Stimulated activated CD8-positive, alpha-beta memory T cell treated with anti-CD3 and anti-CD28 coated beads, Interleukin-15, amount 100 ng/mL, for 4 hours (primary cell): ENCODE results near the gene RBM44.

Experiments used
- DNase-seq, 2 donors: peaks; one replicate each; pipeline ENCODE4 v3.0.0-alpha.2; 2020; ENCODE audit warnings: low read depth in 2 of 2

RBM44 gene

DNA sequence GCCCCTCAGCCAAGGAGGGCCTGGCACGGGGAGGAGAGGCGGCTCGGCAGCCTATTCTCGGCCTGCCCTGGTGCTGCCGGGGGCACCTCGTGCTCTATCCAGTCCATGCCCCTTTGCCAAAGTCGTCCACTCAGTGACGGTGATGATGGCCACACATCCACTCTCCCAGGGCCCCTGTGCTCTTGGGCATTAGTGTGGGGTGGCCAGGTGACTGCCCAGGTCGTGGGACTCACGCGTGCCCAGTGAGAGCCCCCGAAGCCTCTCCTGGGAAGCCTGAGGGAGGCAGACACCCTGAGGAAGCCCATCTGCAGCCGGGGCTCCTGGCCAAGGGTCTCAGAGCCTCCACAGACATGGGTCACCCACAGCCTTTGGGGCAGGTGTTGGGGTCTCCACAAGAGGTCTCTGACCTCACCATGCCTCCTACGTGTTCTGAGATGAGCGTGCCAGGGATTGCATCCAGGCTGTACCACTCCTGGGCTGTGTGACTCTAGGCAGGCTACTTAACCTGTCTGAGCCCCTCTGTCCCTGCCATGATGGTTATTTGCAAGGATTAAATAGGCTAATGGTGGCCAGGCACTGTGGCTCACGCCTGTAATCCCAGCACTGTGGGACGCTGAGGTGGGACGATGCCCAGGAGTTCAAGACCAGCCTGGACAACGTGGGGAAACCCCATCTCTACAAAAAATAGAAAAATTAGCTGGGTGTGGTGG is 73.8 kb downstream of the RBM44 start:
- no peak for DNase-seq

DNA sequence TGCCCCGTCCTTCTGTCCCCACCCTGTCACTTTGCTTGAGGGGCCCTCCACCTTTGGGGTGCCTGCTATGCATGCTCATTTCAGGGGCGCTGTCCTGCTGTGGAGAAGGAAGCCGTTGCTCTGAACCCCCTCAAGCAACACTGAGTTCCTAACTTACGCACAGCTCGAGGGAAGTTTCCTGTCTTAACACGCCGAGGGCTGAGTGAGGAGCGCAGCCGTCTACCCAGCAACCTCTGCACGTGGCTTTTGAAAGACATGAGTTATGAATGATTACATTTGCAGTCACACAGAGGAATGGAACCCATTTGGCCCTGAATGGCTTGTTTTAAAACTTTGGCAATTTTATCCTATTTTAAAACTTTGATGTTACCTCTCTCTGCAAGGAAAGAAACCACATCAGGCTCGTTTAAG is 74.8 kb downstream of the RBM44 start:
- DNase-seq = no peak

DNA sequence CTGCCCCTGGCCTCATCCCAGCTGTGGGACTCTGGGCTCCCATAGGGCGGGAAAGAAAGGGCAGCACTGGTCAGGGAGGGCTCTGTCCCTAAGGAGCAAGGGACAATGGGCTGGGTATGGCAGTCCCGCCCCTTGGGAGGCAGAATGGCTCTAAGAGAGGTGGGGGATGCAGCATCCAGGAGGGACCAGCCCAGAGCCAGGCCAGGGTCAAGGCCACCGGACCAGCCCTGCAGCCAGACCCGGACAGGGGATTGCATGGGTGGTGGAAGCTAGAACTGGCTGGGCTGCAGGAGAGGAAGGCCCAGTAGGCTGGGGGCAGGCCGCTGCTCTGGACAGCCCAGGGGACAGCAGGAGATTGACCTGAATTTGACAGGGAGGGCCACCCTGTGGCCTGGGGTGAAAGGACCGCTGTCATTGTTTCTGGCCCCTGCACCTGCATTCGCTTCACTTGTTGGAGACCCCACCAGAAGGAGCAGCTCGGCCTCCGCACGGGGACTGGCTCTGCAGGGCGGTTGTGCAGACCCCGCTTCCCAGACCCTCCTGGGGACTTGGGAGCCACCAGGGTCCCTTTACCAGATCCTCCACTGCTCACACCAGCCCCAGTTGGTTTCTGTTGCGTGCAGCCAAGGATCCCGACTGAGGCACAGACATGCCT is 75.4 kb downstream of the RBM44 start:
- DNase-seq = no peak

DNA sequence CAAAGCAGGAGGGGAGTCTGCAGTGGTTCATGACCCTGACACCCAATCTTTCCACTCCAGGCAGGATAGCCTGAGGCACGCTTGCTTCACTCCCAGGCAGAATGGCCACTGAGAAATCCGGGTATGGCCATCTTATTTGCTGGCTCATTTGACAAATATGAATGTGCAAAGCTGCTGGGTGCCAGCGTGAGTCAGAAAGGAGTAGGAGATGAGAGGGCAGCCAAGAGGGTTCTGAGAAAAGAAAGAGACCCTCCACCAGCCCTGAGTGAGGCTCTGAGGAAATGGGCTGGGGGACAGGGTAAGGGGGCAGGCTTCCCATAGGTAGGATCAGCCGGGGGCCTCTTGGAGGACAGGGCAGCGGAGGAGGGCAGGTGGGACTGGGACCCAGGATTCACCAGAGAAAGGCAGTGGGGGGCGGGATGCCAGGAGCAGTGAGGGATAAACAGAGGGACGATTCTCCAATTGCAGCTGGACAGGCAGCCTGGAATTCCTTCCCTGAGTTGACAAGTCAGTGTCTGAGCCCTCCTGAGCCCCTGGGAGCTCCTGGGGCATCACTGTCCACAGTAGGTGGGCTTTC is 76.1 kb downstream of the RBM44 start:
- DNase-seq = no peak

DNA sequence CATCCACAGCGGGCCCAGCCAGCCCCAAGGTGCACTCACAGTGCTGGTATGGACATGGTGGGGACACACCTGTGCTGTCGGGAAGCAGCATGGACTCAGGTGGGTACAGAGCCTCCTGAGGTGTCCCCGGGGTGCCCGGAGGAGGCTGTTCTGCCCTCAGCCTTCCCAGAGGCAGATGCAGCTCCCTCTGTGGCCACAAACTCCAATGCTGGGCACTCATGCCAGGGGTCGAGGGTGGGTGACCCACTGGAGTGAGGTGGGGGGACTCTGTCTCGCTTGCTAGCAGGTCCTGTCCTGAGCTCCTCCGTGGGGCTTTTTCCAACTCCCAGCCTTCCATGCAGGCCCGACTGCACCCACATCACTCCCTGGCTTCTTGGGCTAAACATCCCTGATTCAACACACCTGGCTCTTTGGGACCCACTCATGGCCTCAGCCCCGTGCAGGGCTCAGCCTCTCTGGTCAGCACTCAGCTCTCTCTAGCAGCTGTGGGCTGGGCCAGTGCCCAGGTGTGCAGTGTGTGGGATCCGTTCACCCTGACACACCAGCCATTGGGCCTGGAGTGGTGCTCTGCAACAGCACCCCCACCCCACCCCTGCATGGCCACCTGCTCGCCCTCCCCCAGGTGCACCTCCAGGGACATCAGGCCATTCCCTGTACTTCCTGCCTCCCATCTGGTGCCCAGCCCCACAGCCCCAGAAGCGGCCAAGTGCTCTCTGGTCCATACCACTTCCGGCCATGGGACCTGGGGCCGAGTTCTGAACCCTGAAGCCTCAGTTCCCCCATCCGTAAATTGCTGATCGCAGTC is 76.9 kb downstream of the RBM44 start:
- DNase-seq = no peak

DNA sequence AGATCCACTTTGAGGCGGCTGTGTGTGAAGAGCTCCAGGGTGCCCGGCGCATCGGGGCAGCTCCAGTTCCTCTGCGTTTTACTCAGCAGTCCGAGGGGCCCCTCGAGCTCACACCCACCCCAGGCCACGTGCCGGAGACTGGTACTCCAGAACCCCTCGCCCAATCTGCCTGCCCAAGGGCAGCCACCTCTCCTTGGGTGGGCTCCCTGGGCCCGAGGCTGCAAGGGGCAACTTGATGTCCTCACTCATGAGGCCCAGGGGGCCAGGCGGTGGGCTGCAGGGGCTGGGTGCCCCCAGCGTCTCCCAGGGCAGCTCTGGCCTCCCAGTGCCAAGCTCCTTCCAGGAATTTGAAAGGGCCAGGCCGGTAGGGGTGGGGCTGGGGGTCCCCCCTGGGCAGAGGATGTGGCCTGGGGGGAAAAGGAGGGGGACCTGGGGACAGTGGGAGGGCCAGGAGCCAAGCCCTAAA is 77.5 kb downstream of the RBM44 start:
- DNase-seq = no peak

DNA sequence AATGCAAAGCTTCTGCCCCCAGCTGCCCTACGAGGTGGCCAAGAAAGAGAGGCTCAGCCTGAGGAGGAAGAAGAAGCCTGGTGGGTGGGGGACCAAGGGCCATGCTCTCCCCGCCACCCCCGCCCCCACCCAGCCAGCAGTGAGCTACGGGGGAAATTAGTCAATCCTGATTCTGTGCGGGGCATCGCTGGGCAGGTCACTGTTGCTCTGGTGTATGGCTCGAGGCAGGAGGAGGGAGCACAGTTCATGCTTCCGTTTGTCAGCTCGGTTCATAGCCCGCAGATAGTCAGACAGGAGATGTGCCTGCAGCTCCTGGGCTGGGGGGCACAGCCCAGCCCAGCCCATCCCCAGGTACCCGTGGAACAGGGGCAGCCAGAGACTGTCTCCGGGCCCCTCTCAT is 78.0 kb downstream of the RBM44 start:
- no peak for DNase-seq

DNA sequence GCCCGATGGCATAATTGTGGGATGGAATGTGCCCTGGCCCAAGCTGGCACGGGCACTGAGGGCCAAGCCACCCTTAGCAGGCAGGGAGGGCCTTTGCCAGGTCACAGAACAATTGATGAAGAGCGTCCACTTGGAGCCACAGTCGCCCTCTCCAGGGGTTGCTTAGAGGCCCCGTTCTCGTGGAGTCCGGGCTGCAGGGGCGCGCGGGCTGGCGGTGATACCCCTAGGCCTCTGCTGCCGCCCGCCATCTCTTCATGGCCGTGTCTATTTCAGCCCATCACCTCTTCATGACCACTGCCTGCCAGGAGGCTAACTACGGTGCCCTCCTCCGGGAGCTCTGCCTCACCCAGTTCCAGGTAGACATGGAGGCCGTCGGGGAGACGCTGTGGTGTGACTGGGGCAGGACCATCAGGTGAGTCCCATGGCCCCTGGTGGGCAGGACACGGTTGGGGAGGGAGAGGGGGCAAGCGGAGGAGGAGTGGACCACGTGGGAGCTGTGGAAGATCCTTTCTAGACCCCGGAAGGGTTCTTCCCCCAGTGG is 78.4 kb downstream of the RBM44 start:
- DNase-seq = no peak

DNA sequence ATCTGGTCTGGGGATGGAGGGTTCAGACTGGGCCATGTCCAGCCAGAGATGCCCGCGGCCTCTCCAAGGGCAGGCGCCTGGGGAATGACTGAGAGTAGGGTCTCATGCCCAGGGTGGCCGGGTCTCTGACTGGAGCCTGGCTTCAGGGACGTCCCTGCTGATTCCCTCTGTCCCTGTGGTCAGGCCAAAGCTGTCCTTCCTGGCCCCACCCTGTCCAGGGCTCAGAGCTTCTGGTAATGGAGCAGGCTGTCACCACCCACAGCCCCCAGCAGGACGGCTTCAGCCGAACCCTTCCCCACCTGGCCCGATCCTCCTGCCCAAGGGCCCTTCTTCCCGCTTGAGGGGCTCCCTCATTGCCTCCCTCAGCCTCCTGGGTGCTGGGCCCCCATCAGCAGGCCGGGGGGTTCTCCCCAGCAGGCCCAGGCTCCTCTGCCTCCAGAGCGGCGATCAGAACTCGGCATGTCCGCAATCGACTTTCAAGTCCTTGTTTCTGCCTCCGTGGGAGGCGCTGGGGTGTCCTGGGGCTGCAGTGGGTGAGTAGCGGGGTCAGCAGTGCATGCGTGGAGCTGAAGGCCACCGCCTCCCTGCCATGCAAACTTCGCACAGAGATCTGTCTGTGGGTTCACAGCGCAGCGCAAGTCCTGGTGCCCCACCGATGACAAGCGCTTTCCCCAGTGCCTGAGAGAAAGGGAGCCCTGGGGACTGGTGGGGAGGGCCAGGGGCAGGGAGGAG is 79.2 kb downstream of the RBM44 start:
- DNase-seq = no peak

DNA sequence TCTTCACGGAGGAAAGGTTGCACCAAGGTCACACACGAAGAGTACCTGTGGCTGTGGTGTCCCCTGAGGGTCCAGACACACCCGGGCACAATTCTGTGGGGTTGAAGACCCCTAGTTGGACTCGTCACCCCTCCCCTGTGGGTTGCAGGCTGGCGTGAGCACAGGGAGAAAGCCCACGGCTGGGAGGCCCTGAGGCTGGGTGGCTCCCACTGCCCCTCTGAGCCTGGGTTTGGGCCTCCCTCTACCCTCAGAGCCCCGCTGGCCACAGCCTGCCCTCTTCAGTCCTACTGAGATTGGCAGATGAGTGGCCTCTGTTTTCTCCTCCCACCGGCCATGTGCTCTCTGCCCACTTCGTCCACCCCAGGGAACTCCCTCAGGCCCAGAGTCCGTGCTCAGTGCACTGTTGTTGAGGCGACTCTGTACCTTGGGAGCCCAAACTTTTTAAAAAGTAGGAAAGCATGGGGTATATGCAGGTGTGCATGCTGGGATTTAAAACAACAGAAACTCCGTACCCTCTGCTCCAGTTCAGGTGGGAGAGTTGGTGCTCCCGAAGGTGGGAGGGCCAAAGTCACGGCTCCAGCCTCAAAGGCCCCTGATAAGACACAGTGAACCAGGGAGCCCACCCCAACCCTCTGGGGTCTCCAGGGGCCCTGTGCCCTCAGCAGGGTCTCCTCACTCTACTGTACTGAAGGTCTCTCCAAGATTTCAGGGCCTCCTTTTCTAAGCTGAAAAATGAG is 79.9 kb downstream of the RBM44 start:
- DNase-seq = no peak

DNA sequence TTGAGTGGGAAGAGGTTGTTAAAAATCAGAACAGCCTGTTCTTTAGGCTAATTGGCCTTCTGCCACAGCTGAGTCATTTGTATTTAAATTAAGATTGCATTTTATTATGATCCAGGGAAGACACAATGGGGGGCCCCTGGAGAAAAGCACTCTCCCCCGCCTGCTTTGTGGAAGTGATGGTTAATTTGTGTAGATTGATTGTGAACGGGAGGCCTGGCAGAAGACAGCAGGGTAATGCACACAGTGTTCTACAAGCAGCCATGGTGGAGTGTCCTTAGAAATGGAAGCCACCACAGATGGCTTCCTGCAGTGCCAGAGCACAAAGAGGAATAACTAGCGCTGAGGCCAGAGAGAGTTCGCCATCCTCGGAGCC is 80.5 kb downstream of the RBM44 start:
- DNase-seq = no peak

DNA sequence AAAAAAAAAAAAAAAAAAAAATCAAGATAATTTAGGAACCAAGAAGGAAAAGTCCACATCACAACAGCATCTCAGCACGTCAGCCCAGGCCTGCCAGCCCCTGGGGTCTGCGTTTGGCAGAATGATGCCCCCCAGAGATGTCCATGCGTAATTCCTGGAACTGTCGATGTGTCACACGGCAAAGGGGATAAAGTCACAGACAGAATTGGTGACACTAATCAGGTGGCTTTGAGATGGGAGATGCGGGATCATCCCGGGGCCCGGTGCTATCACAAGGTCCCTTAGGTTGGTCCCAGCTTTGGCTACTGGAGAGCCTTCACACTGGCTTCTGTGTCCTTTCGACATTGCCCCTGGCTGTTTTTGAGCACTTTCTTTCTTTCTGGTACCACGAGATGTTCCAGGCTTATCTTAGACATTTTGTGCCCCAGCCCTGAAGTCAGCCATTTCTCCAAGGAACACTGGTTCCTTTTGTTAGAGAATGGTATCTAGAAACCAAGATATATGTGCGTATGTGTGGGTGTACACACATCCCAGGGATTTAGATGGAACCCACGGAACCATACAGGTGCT is 81.5 kb downstream of the RBM44 start:
- no peak for DNase-seq

DNA sequence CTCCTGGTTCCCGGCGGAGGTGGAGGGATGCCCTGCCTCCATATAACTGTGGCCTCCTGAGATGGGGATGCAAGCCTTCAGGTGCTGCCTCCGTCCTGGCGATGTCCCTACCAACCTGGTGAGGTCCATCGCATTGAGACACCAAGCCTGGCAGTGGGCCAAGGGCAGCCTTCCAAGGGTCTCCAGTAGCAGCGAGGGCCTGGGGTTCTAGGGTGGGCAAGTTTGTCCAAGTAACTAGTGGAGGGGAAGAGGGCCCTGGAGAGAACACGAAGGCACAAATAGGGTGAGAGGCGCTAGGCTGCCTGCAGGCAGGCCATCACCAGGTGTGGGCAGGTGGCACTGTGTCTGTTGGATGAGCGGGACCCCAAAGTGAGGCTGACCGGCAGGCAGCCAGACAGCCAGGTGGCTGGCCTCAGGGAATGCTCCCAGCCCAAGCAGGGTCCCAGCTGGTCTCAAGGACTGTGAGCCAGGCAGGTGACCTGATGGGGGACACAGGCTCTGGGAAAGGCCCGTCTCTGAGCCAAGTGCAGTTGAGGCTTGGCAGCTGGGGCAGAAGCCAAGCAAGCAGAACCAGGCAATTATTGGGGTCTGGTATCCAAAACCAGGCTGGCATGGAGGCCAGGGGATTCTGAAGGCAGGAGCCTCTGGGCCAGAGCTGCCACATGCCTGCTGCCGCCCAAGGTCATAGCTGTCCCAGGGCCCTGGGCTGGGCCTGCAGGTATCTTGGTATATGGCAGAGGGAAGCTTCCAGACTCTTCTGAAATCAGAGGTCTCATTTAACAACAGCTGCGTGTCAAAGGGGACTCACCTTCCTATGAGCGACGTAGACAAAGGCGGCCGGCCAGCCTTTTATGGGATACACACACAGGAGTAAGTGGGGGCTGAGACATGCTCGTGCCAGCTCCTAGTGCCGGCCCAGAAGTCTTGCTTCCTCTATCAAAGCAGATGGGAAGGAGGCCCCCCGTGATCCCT is 84.2 kb downstream of the RBM44 start:
- no peak for DNase-seq

DNA sequence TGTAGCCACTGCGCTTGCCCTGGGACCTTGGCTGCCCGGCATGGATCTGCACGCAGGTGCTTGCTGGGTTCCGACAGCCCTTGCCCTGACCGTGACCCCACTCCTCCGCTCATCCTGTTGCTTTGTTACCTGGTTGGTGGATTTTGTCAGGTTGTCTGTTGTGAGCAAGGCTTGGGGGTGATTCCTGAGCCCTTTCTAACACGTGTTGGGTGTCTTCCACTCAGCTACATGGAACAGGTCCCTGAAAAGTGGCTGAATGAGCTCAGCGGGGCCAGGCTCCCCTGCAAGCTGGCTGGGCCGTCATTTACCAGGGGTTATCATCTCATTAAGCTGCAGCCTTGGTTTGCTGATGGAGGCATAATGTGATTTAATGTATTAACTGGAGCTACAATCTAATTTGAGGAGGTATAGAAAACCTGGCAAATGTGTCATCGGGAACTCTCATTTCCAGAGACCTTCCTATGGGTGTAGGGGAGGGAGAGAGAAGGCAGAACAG is 85.4 kb downstream of the RBM44 start:
- DNase-seq = no peak

DNA sequence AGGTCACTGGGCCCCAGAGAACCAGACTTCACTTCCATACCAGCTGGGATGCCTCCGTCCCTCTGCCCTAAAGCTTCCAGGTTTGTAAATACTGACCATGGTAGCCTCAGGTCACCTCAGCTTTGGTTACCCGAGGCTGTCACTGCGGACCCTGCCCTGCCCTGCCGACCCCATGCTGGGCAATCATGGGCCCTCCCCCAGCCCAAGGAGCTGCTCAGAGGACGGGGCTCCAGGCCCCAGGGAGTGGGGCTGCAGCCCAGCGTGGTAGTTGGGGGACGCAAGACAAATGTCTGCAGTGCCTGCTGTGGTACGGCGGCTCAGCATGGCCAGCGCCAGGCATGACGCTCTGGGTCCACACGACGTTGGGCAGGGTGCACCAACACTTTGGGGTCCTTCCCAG is 86.1 kb downstream of the RBM44 start:
- DNase-seq = no peak

DNA sequence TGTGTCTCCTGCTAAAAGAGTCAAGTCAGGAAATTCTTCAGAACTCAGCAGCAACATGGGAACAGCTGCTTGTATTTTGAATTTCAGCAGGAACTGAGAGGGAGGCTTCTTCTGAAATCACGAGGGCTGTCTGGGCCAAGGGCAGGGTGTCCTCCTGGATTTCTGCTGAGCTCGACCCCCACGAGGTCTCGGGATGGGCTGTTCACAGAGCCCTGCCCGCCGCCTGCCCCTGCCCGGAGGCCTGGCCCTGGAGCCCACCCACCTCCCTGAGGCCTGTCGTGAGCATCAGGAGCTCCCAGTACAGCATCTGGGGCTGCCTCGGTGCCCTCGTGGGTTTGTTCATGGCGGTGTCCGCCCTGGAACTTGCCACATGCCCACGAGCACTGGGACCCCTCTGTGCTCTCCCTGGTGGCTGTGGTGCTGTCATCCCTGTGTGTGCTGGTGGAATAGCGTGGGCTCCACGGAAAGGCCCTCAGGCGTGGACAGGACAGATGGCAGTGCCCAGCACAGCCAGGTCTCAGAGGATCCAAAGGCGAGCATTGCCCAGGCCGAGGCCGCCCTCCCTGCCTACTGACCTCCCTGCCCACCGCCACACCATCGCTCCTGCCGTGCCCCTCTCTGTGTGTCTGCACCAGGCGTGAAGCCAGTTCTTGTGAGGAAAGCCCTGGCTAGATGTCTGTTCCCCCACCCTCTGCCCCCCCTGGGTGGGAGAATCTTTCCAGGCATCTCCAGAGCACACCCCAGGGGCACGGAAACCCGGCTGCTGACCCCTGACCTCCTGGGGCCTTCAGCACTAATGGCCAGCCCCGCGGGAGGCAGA is 86.7 kb downstream of the RBM44 start:
- DNase-seq = no peak

DNA sequence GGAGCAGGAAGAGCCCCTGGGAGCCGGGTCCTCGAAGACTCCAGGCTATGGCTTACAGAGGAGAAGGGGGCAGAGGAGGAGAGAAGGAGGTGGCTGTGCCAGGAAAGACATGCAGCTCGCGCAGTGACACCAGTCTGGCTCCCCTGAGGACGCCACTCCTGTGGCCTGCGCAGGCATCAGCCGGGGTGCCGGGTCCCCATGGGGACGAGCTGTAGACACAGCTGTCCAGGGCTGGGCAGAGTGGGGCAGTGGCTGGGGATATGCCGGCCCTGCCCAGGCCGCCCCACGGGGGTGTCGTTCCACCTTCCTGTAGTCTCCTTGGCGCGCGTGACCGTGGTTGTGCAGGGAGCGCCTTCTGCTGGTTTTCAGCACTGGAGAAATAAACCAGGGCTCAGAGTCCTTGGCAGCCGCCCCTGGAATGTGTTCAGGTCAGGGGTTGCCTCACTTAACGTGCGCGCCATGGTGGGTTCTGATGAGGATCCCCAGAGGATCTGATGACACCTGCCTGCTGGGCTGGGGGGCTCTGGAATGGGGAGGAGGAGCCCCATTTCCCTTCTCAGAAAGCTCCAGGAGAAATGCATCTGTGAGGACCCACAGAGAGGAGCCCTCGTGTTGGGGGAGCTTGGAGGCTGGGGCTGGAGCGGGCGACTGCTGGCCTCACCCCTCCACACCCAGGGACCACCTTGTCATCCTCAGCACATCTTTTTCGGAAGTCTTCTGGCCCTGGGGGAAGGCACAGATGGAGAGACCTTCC is 87.5 kb downstream of the RBM44 start:
- DNase-seq = no peak
